Panc1 (cell line): ENCODE data around the gene CDH15. TPM values are rescaled to one million over a fixed set of nuclear protein-coding genes. Genes with fewer than 3 reads are reported as not detected.

Experiments used
- ATAC-seq: fragments of 200-7000 bp; cut with Tn5 transposase; 2 replicates; pipeline ENCODE4 v1.9.1; 2020; ENCODE audit warnings: mild to moderate bottlenecking, moderate library complexity
- BruUV-seq: library from RNA; stranded (reverse); fragments of 400-500 nt; replicated peaks from 2 replicates; lab custom pipeline; 2021; lab: Mats Ljungman, UMichigan
- CTCF ChIA-PET: fragments of 300-600 bp; sonication (Branson Sonifier 250); formaldehyde crosslinking; loops from one replicate; lab custom pipeline; 2022; ENCODE audit warnings: antibody characterized with exemption; lab: Charles Lee
- POLR2A ChIA-PET: fragments of 300-600 bp; sonication (Branson Sonifier 250); formaldehyde crosslinking; loops from one replicate; lab custom pipeline; 2022; ENCODE audit warnings: antibody characterized with exemption; lab: Charles Lee
- DNase-seq: peaks from one replicate; pipeline ENCODE4 v3.0.0-alpha.2; 2010; ENCODE audit warnings: low read depth, low spot score
- H3K27ac ChIP-seq: 2 replicates; pipeline ENCODE4 v1.5.1; 2011; ENCODE audit warnings: mild to moderate bottlenecking, low read length, inconsistent platforms
- H3K27me3 ChIP-seq: fragments of 200-500 bp; sonication (Bioruptor generic); 2 replicates; pipeline ENCODE4 v1.6.0; 2014; ENCODE audit warnings: low read length, inconsistent platforms; ENCODE audit not compliant: control insufficient read depth, insufficient read depth
- H3K36me3 ChIP-seq: fragments of 200-500 bp; sonication (Bioruptor generic); 2 replicates; pipeline ENCODE4 v1.5.1; 2014; ENCODE audit warnings: inconsistent platforms, mild to moderate bottlenecking, low read length, moderate library complexity; ENCODE audit not compliant: control insufficient read depth, insufficient read depth
- H3K4me1 ChIP-seq: 2 replicates; pipeline ENCODE4 v1.5.1; 2011; ENCODE audit warnings: inconsistent platforms, mild to moderate bottlenecking, low read length, moderate library complexity; ENCODE audit not compliant: control insufficient read depth, insufficient read depth
- H3K4me3 ChIP-seq, 2 experiments: 2 replicates each; pipeline ENCODE4 v1.5.1; 2011 to 2012; ENCODE audit warnings: low read depth in 2 of 2, low read length in 2 of 2, mild to moderate bottlenecking in 2 of 2, inconsistent platforms in 1 of 2, moderate library complexity in 1 of 2
- H3K9me3 ChIP-seq: fragments of 200-500 bp; sonication (Bioruptor generic); 2 replicates; pipeline ENCODE4 v1.5.1; 2014; ENCODE audit warnings: low read depth, mild to moderate bottlenecking, inconsistent platforms, low read length, moderate library complexity; ENCODE audit not compliant: control insufficient read depth, insufficient read depth
- POLR2AphosphoS5 ChIP-seq: IDR thresholded peaks from 2 replicates; pipeline ENCODE4 v1.6.1; 2012; ENCODE audit warnings: mild to moderate bottlenecking, low read depth, low read length, moderate library complexity
- REST ChIP-seq, 2 experiments: IDR thresholded peaks; 2 replicates each; pipeline ENCODE4 v1.6.1; 2011 to 2012; ENCODE audit warnings: low read depth in 2 of 2, control low read depth in 1 of 2, low read length in 1 of 2, mild to moderate bottlenecking in 1 of 2, moderate library complexity in 1 of 2; ENCODE audit not compliant: insufficient read depth in 1 of 2
- SIN3A ChIP-seq: IDR thresholded peaks from 2 replicates; pipeline ENCODE4 v1.6.1; 2012; ENCODE audit warnings: low read depth, mild to moderate bottlenecking, low read length, moderate library complexity, borderline replicate concordance; ENCODE audit not compliant: insufficient read depth
- TCF7L2 ChIP-seq: IDR thresholded peaks from 2 replicates; pipeline ENCODE4 v1.6.1; 2011; ENCODE audit warnings: mild to moderate bottlenecking, low read depth, low read length, inconsistent platforms
- in situ Hi-C: cut with HindIII; loops from 2 replicates; pipeline ENCODE4 v1.10.0; 2016; ENCODE audit warnings: low sequenced_read_pairs, low pct_unique_long_range_greater_than_20kb
- intact Hi-C: fragments of 100-400 bp; cut with micrococcal nuclease; formaldehyde crosslinking; loops from one replicate; pipeline ENCODE4 v1.10.0; 2022; ENCODE audit not compliant: unreplicated experiment
- total RNA-seq: library from RNA; stranded (reverse); gene quantifications from one replicate; pipeline ENCODE4 v1.2.1, GENCODE V29; 2021; ENCODE audit not compliant: unreplicated experiment
- TF ChIP-seq, protein P1 (sequence below): fragments of 450-650 bp; IDR thresholded peaks from 2 replicates; pipeline ENCODE4 v1.5.1; 2017; ENCODE audit warnings: mild to moderate bottlenecking

The CDH15 gene
- total RNA-seq, 1 experiment from 2014 or later: 0.51 TPM

GRCh38 chr16:89154390-89155183, 17.0 kb upstream of the CDH15 start:
- Histone ChIP-seq H3K4me3 (no peak overlapping the region), H3K36me3 (no peaks in the 10 kb centered on the region), H3K27me3 (no peaks in the 10 kb centered on the region), H3K4me1 (no peaks in the 10 kb centered on the region), H3K9me3 (no peaks in the 10 kb centered on the region), H3K27ac (no peak overlapping the region)
- BruUV-seq: no TSS peak
- ChIA-PET POLR2A (no interaction called here), CTCF (interaction anchor here (0.8 kb wide), 1 partner anchor 213 kb away, joined by 3 read pairs; no protein-coding TSS in a partner anchor)
- ATAC-seq (peak; percentile 57; the same call in 1 of the 2 replicates), DNase-seq (no peak)
- no peak for TF ChIP-seq SIN3A
- TF ChIP-seq REST (IDR thresholded peaks at IDR 0.05; ENCODE audit: insufficient read depth in 1 of 2, low read depth in 2 of 2, low read length in 1 of 2): no peak
- no peak for TF ChIP-seq POLR2AphosphoS5
- no peak for TF ChIP-seq TCF7L2
- TF ChIP-seq, protein P1, sequence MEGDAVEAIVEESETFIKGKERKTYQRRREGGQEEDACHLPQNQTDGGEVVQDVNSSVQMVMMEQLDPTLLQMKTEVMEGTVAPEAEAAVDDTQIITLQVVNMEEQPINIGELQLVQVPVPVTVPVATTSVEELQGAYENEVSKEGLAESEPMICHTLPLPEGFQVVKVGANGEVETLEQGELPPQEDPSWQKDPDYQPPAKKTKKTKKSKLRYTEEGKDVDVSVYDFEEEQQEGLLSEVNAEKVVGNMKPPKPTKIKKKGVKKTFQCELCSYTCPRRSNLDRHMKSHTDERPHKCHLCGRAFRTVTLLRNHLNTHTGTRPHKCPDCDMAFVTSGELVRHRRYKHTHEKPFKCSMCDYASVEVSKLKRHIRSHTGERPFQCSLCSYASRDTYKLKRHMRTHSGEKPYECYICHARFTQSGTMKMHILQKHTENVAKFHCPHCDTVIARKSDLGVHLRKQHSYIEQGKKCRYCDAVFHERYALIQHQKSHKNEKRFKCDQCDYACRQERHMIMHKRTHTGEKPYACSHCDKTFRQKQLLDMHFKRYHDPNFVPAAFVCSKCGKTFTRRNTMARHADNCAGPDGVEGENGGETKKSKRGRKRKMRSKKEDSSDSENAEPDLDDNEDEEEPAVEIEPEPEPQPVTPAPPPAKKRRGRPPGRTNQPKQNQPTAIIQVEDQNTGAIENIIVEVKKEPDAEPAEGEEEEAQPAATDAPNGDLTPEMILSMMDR: no peak
- intact Hi-C loops: no loop called here
- in situ Hi-C loops: no loop called here

- intact Hi-C loops: no loop called here
- TF ChIP-seq SIN3A (no peak), REST (IDR thresholded peaks at IDR 0.05; ENCODE audit: insufficient read depth in 1 of 2, low read depth in 2 of 2, low read length in 1 of 2) (no peak), POLR2AphosphoS5 (no peak), TCF7L2 (no peak)
- TF ChIP-seq, protein P1: no peak
- no peak overlapping the region for H3K4me3 ChIP-seq
- no peaks in the 10 kb centered on the region for H3K4me1 ChIP-seq
- H3K36me3 ChIP-seq: no peaks in the 10 kb centered on the region
- BruUV-seq: no TSS peak
- no peaks in the 10 kb centered on the region for H3K9me3 ChIP-seq
- DNase-seq (no peak), ATAC-seq (peak; percentile 29; the same call in 1 of the 2 replicates)
- in situ Hi-C loops: no loop called here
- no peaks in the 10 kb centered on the region for H3K27me3 ChIP-seq
- ChIA-PET CTCF (no interaction called here), POLR2A (no interaction called here)
- H3K27ac ChIP-seq: no peak overlapping the region
Observed at GRCh38 chr16:89155184-89155679, 16.3 kb upstream of the CDH15 start.
